Subcutaneous adipose tissue (tissue), 4 donors: Measurements from ENCODE around the gene PPP4R4. TPM values are rescaled to one million over a fixed set of nuclear protein-coding genes. Genes with fewer than 3 reads are reported as not detected.

Source experiments
- CTCF ChIP-seq: fragments of 450-650 bp; IDR thresholded peaks from one replicate; pipeline ENCODE4 v1.5.1; 2016; ENCODE audit warnings: low read depth, mild to moderate bottlenecking, control low read depth, antibody characterized with exemption, moderate library complexity
- total RNA-seq, 4 donors: library from RNA; depleted of rRNA; stranded (reverse); fragments of >200 nt; gene quantifications; one replicate each; pipeline ENCODE4 v1.1.0, GENCODE V29; 2016

Gene PPP4R4
- total RNA-seq, 4 donors from 2014 or later = 0.33 to 3.4 (median 0.85) TPM

GRCh38 chr14:94174604-94175010 lies 485 bp downstream of the PPP4R4 start:
- TF ChIP-seq CTCF = no peak

- TF ChIP-seq CTCF = no peak
These were observed 1.1 kb downstream of the PPP4R4 start for GRCh38 chr14:94175011-94175745.

GRCh38 chr14:94175747-94176146 lies 1.6 kb downstream of the PPP4R4 start:
- no peak for TF ChIP-seq CTCF

DNA sequence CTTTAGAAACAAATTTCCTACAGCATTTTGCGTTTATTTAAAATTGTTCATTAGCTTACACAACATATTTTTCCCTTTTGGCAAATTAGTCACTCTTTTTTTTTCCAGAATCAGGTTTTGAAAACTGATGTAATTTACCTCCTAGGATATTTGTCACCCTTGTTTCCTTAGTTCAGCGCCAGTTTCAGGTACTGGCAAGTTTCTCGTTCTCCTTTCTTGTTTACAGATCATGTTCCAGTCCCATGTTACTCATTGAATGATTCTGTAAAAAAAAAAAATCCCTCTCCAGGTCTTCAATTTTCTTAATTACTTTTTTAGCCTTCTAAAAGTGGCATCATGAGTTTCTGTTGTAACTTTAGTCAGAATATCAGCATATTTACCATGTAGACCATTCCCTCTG lies 2.7 kb downstream of the PPP4R4 start:
- TF ChIP-seq CTCF = no peak

- no peak for TF ChIP-seq CTCF
These were observed 3.7 kb downstream of the PPP4R4 start for GRCh38 chr14:94177806-94178205.

- no peak for TF ChIP-seq CTCF
These were observed 5.1 kb downstream of the PPP4R4 start for GRCh38 chr14:94179244-94179643.

DNA sequence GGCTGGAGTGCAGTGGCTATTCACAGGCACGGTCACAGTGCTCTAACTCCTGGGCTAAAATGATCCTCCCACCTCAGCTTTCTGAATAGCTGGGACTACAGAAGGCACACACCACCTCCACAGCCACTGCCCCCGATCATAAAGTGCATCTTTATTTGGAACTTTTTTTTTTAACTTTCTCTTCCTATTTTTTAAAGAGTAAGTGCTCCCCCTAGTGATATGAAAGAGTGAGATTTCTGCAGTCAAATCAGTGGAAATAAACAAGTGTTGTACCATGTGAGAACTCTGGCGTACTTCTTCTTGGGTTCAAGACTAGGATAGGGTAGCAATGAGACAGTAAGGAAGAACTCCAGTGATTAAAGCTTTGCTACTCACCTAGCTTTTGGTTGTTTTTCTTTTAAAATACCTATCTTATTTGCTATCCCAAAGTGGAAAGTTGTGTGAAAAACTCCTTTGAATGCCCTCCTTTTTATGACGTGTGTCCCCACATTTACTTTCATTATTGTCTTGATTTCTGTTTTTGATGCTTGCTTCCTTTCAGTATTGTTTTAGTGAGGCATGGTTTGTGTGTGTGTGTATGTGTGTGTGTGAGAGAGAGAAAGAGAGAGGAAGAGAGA lies 6.6 kb downstream of the PPP4R4 start:
- no peak for TF ChIP-seq CTCF
